MM.1S (cell line): ENCODE data around the gene PCDH7.

ENCODE experiments used
- EZH2 ChIP-seq: fragments of 300-600 bp; sonication (generic); optimal IDR thresholded peaks from 2 replicates; pipeline ENCODE3; 2017; ENCODE audit warnings: low read depth, mild to moderate bottlenecking, antibody characterized with exemption, low read length, mixed read lengths
- TF ChIP-seq, protein P1 (sequence below): fragments of 300-600 bp; sonication (generic); IDR thresholded peaks from 2 replicates; pipeline ENCODE4 v1.5.1; 2016; ENCODE audit warnings: antibody characterized with exemption, low read length, mixed read lengths

- no peak for TF ChIP-seq EZH2
- TF ChIP-seq, protein P1, sequence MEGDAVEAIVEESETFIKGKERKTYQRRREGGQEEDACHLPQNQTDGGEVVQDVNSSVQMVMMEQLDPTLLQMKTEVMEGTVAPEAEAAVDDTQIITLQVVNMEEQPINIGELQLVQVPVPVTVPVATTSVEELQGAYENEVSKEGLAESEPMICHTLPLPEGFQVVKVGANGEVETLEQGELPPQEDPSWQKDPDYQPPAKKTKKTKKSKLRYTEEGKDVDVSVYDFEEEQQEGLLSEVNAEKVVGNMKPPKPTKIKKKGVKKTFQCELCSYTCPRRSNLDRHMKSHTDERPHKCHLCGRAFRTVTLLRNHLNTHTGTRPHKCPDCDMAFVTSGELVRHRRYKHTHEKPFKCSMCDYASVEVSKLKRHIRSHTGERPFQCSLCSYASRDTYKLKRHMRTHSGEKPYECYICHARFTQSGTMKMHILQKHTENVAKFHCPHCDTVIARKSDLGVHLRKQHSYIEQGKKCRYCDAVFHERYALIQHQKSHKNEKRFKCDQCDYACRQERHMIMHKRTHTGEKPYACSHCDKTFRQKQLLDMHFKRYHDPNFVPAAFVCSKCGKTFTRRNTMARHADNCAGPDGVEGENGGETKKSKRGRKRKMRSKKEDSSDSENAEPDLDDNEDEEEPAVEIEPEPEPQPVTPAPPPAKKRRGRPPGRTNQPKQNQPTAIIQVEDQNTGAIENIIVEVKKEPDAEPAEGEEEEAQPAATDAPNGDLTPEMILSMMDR = no peak
These were observed 37.2 kb downstream of the PCDH7 start for GRCh38 chr4:30757357-30757756.
